ENCODE data around the gene AEBP2. TPM values are rescaled to one million over a fixed set of nuclear protein-coding genes. Genes with fewer than 3 reads are reported as not detected.
"Not testable (repeated sequence)": the region's sequence is repeated elsewhere in the genome, so short reads cannot be mapped to it uniquely, and the experiment has no call there.

Gene AEBP2, protein sequence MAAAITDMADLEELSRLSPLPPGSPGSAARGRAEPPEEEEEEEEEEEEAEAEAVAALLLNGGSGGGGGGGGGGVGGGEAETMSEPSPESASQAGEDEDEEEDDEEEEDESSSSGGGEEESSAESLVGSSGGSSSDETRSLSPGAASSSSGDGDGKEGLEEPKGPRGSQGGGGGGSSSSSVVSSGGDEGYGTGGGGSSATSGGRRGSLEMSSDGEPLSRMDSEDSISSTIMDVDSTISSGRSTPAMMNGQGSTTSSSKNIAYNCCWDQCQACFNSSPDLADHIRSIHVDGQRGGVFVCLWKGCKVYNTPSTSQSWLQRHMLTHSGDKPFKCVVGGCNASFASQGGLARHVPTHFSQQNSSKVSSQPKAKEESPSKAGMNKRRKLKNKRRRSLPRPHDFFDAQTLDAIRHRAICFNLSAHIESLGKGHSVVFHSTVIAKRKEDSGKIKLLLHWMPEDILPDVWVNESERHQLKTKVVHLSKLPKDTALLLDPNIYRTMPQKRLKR
- total RNA-seq, result 10 to 100 TPM; 37.8 to 78.4 TPM
- polyA plus RNA-seq (2013, experiment 1 of 2), result 20.0 TPM
- 18.9 TPM for polyA plus RNA-seq (2013, experiment 2 of 2)
- long read RNA-seq, experiment 1, full-length matches to known transcripts, result 4 of 7 reads
- long read RNA-seq, experiment 1, partial matches to known transcripts, result 1 of 7 reads
- long read RNA-seq, experiment 1, other reads (novel, unspliced or antisense), result 2 of 7 reads
- long read RNA-seq, experiment 2, full-length matches to known transcripts, result 12 of 26 reads
- long read RNA-seq, experiment 2, partial matches to known transcripts, result 4 of 26 reads
- long read RNA-seq, experiment 2, other reads (novel, unspliced or antisense), result 10 of 26 reads
- long read RNA-seq, experiment 3, partial matches to known transcripts, result 1 of 4 reads
- long read RNA-seq, experiment 3, other reads (novel, unspliced or antisense), result 2 of 4 reads
- long read RNA-seq, experiment 4, result 0 reads

DNA sequence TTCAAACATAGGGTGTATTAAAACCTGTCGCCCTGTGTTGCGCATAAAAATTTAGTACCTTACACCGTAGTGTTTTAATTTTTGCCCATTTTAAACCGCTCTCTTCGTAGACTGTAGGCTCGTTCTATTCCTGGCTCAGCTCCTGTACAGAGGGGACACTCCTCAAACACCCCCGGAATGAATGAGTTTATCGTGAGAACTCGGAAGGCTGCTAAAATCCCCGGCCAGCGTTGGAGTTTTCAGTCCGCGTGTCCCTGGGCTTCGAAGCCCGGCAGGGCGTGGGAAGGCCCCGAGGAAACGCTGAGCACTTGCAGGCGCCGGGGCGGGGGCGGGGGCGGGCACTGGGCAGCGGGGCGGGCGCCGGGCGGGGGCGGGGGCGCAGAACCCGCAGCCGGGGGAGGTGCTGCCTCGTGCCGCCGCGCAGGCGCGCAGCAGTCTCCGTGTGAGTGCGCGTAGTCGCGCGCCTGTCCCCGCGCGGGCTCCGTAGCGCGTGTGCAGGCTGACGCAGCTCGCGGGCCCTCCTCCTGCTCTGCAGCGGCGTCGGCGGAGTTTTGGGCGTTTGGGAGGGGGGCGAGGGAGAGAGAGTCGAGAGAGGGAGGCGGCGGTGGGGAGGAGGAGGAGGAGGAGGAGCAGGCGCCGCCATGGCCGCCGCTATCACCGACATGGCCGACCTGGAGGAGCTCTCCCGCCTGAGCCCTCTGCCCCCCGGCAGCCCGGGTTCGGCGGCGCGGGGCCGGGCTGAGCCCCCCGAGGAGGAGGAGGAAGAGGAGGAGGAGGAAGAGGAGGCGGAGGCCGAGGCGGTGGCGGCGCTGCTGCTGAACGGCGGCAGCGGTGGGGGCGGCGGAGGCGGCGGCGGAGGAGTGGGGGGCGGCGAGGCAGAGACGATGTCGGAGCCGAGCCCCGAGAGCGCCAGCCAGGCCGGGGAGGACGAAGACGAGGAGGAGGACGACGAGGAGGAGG lies at the start of gene AEBP2:
Gene AEBP2 (plus strand): TSS at position 434 of the 960 bp plus-strand sequence. CDS start 208 bp downstream, at position 642.
- peaks cover 20% of the 10 kb centered on the region for H3K4me1 Mint-ChIP-seq
- peak; percentile 94 for DNase-seq
- 6 to 20% methylated on average over 28 to 99 of the region's 102 CpGs for WGBS, 2 experiments (ENCODE audit: insufficient coverage in 1 of 2, insufficient read length in 1 of 2)

DNA sequence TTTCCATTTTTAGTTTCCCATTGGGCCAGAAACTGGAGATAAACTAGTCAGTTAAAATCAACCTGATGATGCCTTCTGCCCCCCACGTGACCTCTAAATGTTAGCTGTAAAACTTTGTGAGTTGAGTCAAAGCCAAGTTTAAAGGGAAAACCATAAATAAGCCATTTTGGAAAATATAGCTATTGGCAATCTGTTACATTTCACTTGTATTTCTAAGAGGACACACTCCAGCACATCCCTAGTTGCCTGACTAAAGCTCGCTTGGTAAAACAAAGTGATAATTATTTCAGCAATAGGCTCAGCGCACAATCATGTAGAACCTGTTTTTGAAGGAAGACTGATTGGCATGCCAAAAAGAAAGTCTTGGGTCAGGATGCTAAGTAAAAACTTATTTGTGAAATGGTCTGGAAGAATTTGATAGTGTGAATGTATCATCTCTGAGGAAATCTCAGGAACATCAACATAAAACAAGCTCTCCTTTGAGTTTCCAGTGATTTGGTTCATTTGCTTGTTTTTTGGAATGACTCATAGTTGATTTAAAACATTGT lies 49.2 kb upstream of the AEBP2 start:
- H3K4me3 Mint-ChIP-seq, result no peak overlapping the region
- H3K36me3 ChIP-seq (ENCODE audit: control insufficient read depth, insufficient read depth, low read length), result no peaks in the 10 kb centered on the region
- no peaks in the 10 kb centered on the region for H3K4me1 ChIP-seq (ENCODE audit: control insufficient read depth, insufficient read depth, low read length)
- peaks cover 4% of the 10 kb centered on the region for H3K4me1 Mint-ChIP-seq
- no peak overlapping the region for H3K4me3 ChIP-seq (ENCODE audit: low read length)
- no peak overlapping the region for H3K27ac ChIP-seq (ENCODE audit: low read depth, low read length)
- no peak for DNase-seq
- no peak overlapping the region for H3K27ac Mint-ChIP-seq
- no peaks in the 10 kb centered on the region for H3K27me3 Mint-ChIP-seq (ENCODE audit: insufficient read depth)
- TF ChIP-seq, protein P1, sequence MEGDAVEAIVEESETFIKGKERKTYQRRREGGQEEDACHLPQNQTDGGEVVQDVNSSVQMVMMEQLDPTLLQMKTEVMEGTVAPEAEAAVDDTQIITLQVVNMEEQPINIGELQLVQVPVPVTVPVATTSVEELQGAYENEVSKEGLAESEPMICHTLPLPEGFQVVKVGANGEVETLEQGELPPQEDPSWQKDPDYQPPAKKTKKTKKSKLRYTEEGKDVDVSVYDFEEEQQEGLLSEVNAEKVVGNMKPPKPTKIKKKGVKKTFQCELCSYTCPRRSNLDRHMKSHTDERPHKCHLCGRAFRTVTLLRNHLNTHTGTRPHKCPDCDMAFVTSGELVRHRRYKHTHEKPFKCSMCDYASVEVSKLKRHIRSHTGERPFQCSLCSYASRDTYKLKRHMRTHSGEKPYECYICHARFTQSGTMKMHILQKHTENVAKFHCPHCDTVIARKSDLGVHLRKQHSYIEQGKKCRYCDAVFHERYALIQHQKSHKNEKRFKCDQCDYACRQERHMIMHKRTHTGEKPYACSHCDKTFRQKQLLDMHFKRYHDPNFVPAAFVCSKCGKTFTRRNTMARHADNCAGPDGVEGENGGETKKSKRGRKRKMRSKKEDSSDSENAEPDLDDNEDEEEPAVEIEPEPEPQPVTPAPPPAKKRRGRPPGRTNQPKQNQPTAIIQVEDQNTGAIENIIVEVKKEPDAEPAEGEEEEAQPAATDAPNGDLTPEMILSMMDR (conservative IDR thresholded peaks at IDR 0.05), result no peak
- H3K36me3 Mint-ChIP-seq (ENCODE audit: low read depth), result peaks cover 12% of the 10 kb centered on the region
- WGBS, 2 experiments (ENCODE audit: insufficient coverage in 1 of 2, insufficient read length in 1 of 2), result 92 to 97% methylated on average over 3 of the region's 3 CpGs
- no peak overlapping the region for H3K9ac ChIP-seq (ENCODE audit: extremely low read depth, low read length, poor library complexity, severe bottlenecking)
- no peaks in the 10 kb centered on the region for H3K27me3 ChIP-seq (ENCODE audit: control insufficient read depth, insufficient read depth, low read length, poor library complexity, severe bottlenecking)
- peaks cover 12% of the 10 kb centered on the region for H3K9me3 Mint-ChIP-seq
- no peaks in the 10 kb centered on the region for H3K9me3 ChIP-seq (ENCODE audit: control insufficient read depth, low read length)

More for the DNA sequence above, at the start of gene AEBP2:
- Mint-ChIP-seq H3K27ac (peak within 1 kb of the TSS; percentile 96), H3K9me3 (peaks cover 2% of the 10 kb centered on the region), H3K36me3 (ENCODE audit: low read depth) (peaks cover 18% of the 10 kb centered on the region), H3K4me3 (peak within 1 kb of the TSS; percentile 100), H3K27me3 (ENCODE audit: insufficient read depth) (peaks cover 3% of the 10 kb centered on the region)
- Histone ChIP-seq H3K9me3 (ENCODE audit: control insufficient read depth, low read length) (peaks cover 4% of the 10 kb centered on the region), H3K36me3 (ENCODE audit: control insufficient read depth, insufficient read depth, low read length) (peaks cover 10% of the 10 kb centered on the region), H3K4me1 (ENCODE audit: control insufficient read depth, insufficient read depth, low read length) (no peaks in the 10 kb centered on the region), H3K4me3 (ENCODE audit: low read length) (peak within 1 kb of the TSS; percentile 99), H3K9ac (ENCODE audit: extremely low read depth, low read length, poor library complexity, severe bottlenecking) (peak within 1 kb of the TSS; percentile 80), H3K27me3 (ENCODE audit: control insufficient read depth, insufficient read depth, low read length, poor library complexity, severe bottlenecking) (no peaks in the 10 kb centered on the region), H3K27ac (ENCODE audit: low read depth, low read length) (peak within 1 kb of the TSS; percentile 69)
- TF ChIP-seq, protein P1 (conservative IDR thresholded peaks at IDR 0.05), result no peak

DNA sequence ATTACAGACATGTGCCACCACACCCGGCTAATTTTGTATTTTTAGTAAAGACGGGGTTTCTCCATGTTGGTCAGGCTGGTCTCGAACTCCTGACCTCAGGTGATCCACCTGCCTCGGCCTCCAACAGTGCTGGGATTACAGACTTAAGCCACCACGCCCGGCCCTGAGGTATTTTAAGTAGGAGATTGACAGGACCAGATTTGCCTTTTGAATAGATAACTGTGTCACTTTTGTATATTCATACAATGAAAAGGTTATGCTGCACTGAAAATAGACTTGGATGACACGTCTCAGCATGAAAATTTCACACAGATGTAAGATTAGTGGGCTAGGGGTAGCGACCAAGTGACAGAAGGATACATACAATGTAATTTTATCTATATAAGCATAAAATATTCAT lies 46.6 kb upstream of the AEBP2 start:
- not testable (repeated sequence) for H3K36me3 Mint-ChIP-seq (ENCODE audit: low read depth); H3K9ac ChIP-seq (ENCODE audit: extremely low read depth, low read length, poor library complexity, severe bottlenecking); H3K36me3 ChIP-seq (ENCODE audit: control insufficient read depth, insufficient read depth, low read length); H3K9me3 Mint-ChIP-seq; H3K27ac ChIP-seq (ENCODE audit: low read depth, low read length); H3K4me1 Mint-ChIP-seq; H3K4me1 ChIP-seq (ENCODE audit: control insufficient read depth, insufficient read depth, low read length); H3K27ac Mint-ChIP-seq; H3K27me3 Mint-ChIP-seq (ENCODE audit: insufficient read depth); DNase-seq; H3K27me3 ChIP-seq (ENCODE audit: control insufficient read depth, insufficient read depth, low read length, poor library complexity, severe bottlenecking); H3K9me3 ChIP-seq (ENCODE audit: control insufficient read depth, low read length); H3K4me3 ChIP-seq (ENCODE audit: low read length); H3K4me3 Mint-ChIP-seq
- WGBS, 2 experiments (ENCODE audit: insufficient coverage in 1 of 2, insufficient read length in 1 of 2), result 93 to 100% methylated on average over 6 to 8 of the region's 8 CpGs

Data from endodermal cell (in vitro differentiated cells).